Esophagus muscularis mucosa (tissue), 4 donors: Measurements from ENCODE around the gene C11orf24. TPM values are rescaled to one million over a fixed set of nuclear protein-coding genes. Genes with fewer than 3 reads are reported as not detected.

Experiments
- DNase-seq: peaks from one replicate; pipeline ENCODE4 v3.0.0-alpha.2; 2017; ENCODE audit errors: extremely low spot score
- H3K27ac ChIP-seq, 4 donors: fragments of 200-600 bp; sonication (generic); replicated peaks in 1 of 4; 1 replicate in 3 of 4; 2 replicates in 1 of 4; pipeline ENCODE4 v1.5.1; 2016 to 2019; ENCODE audit warnings: mild to moderate bottlenecking in 1 of 4
- H3K27me3 ChIP-seq, 4 donors: fragments of 200-600 bp; sonication (generic); one replicate each; pipeline versions ENCODE4 v1.5.1 to v1.6.0; 2016 to 2019
- H3K36me3 ChIP-seq, 4 donors: fragments of 200-600 bp; sonication (generic); one replicate each; pipeline ENCODE4 v1.5.1; 2016 to 2019
- H3K4me1 ChIP-seq, 4 donors: fragments of 200-600 bp; sonication (generic); one replicate each; pipeline ENCODE4 v1.5.1; 2016 to 2019
- H3K4me3 ChIP-seq, 4 donors: fragments of 200-600 bp; sonication (generic); 1 replicate in 2 of 4; 2 replicates in 2 of 4; pipeline ENCODE4 v1.5.1; 2016 to 2019; ENCODE audit warnings: mild to moderate bottlenecking in 4 of 4, moderate library complexity in 1 of 4
- H3K9me3 ChIP-seq, 4 donors: fragments of 200-600 bp; sonication (generic); 1 replicate in 3 of 4; 2 replicates in 1 of 4; pipeline ENCODE4 v1.5.1; 2016 to 2019
- EP300 ChIP-seq: sonication (generic); formaldehyde crosslinking; IDR thresholded peaks from one replicate; pipeline ENCODE4 v1.6.1; 2017; ENCODE audit warnings: antibody characterized with exemption
- POLR2A ChIP-seq: fragments of 450-650 bp; IDR thresholded peaks from one replicate; pipeline ENCODE4 v1.6.1; 2017; ENCODE audit warnings: antibody characterized with exemption, moderate library complexity, mild to moderate bottlenecking, low read depth
- POLR2AphosphoS5 ChIP-seq, 2 donors: sonication (generic); formaldehyde crosslinking; IDR thresholded peaks; one replicate each; pipeline ENCODE4 v1.6.1; 2017; ENCODE audit warnings: antibody characterized with exemption in 2 of 2
- WGBS: methylation state at CpG from one replicate; pipeline ENCODE4 v1.1.5; 2018; 5-methylcytosine and 5-hydroxymethylcytosine counted together
- intact Hi-C: fragments of 100-400 bp; cut with DNase I; formaldehyde crosslinking; loops from one replicate; pipeline ENCODE4 v1.15.1; 2023
- total RNA-seq, 4 donors: library from RNA; depleted of rRNA; stranded (reverse); fragments of >200 nt; gene quantifications; one replicate each; pipeline versions ENCODE4 v1.1.0 to v1.2.1, GENCODE V29; 2016
- TF ChIP-seq, protein P1 (sequence below), 3 experiments: fragments of 200-600 bp in 2 of 3; fragments of 450-650 bp in 1 of 3; sonication (generic) in 2 of 3; IDR thresholded peaks; one replicate each; pipeline ENCODE4 v1.5.1; 2017 to 2019; ENCODE audit warnings: antibody characterized with exemption in 3 of 3, mild to moderate bottlenecking in 2 of 3, moderate library complexity in 1 of 3

The C11orf24 gene
- total RNA-seq, 4 donors from 2014 or later = 27.0 to 41.5 (median 31.5) TPM

DNA sequence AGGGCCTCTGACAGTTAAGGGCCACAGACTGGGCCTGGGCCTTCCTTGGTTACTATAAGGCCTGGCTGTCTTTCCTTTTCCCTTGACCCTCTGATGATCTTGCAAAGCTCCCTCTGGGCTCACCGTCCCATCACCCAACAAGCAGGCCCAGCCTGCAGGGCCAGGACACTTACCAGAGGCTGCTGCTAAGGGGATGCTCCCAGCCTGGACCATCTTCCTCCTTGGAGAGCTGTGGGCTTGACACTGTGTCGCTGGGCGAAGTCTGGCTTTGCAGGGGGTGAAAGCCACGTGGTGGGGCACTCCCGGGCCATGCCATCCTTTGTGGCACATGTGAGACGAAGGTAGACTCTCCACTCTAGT, 3.9 kb downstream of the C11orf24 start:
- H3K36me3 ChIP-seq = peaks cover 35 to 49% (median 47%) of the 10 kb centered on the region in 4 donors
- 97% methylated on average over 6 of the region's 6 CpGs for WGBS
- intact Hi-C loops = no loop called here

DNA sequence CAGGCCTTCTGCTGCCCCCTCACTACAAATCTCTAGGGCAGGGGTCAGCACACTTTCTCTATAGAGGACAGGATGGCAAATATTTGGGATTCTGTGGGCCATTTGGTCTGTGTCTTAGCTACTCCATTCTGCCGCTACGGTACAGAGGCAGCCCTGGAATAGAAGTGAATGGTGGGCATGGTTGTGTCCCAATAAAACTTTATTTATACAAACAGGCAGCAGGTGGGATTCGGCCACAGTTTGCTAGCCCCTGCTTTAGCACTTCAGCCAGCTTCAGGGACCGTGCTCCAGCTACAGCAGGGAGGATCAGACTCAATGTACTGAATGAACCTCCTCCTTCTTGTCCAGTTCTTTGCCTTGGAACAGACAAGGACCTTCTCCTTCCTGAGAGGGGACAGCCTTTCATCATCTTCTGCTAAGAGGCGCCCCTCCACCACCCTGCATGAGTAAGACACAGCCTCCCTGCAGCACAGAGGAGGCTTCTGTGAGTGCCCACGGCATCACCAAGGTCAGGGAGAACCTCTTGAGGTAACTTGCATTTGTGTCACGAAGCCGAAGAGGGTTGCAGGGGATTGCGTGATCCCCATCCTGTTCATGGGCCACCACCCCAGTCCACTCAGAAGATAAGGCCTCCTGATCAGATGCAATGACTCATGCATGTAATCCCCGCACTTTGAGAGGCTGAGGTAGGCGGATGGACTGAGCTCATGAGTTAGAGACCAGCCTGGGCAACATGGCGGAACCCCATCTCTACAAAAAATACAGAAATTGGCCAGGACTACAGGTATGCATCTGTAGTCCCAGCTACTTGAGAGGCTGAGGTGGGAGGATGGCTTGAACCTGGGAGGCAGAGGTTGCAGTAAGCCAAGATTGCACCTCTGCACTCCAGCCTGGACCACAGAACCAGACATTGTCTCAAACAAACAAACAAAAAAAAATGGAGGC, 4.6 kb downstream of the C11orf24 start:
- intact Hi-C loops = no loop called here
- WGBS = 86% methylated on average over 12 of the region's 12 CpGs
- Histone ChIP-seq H3K36me3 (peaks cover 42 to 56% (median 54%) of the 10 kb centered on the region in 4 donors), H3K4me1 (peaks cover 19 to 59% (median 43%) of the 10 kb centered on the region in 4 donors), H3K4me3 (no peak overlapping the region), H3K27ac (peak overlapping the region in 3 of 4 donors; percentile 22 to 60 (median 23)), H3K27me3 (no peaks in the 10 kb centered on the region), H3K9me3 (no peaks in the 10 kb centered on the region)
- DNase-seq = no peak
- TF ChIP-seq EP300 (no peak), POLR2A (no peak), POLR2AphosphoS5 (IDR thresholded peaks at IDR 0.05) (no peak)
- TF ChIP-seq, protein P1, sequence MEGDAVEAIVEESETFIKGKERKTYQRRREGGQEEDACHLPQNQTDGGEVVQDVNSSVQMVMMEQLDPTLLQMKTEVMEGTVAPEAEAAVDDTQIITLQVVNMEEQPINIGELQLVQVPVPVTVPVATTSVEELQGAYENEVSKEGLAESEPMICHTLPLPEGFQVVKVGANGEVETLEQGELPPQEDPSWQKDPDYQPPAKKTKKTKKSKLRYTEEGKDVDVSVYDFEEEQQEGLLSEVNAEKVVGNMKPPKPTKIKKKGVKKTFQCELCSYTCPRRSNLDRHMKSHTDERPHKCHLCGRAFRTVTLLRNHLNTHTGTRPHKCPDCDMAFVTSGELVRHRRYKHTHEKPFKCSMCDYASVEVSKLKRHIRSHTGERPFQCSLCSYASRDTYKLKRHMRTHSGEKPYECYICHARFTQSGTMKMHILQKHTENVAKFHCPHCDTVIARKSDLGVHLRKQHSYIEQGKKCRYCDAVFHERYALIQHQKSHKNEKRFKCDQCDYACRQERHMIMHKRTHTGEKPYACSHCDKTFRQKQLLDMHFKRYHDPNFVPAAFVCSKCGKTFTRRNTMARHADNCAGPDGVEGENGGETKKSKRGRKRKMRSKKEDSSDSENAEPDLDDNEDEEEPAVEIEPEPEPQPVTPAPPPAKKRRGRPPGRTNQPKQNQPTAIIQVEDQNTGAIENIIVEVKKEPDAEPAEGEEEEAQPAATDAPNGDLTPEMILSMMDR (IDR thresholded peaks at IDR 0.05) = no peak

More for the DNA sequence above, 3.9 kb downstream of the C11orf24 start:
- Histone ChIP-seq H3K9me3 (no peaks in the 10 kb centered on the region), H3K27ac (no peak overlapping the region), H3K27me3 (no peaks in the 10 kb centered on the region), H3K4me3 (no peak overlapping the region), H3K4me1 (peaks cover 24 to 64% (median 49%) of the 10 kb centered on the region in 4 donors)
- TF ChIP-seq POLR2AphosphoS5 (IDR thresholded peaks at IDR 0.05) = no peak
- TF ChIP-seq, protein P1 (IDR thresholded peaks at IDR 0.05) = no peak
- no peak for TF ChIP-seq EP300
- no peak for TF ChIP-seq POLR2A
- no peak for DNase-seq

DNA sequence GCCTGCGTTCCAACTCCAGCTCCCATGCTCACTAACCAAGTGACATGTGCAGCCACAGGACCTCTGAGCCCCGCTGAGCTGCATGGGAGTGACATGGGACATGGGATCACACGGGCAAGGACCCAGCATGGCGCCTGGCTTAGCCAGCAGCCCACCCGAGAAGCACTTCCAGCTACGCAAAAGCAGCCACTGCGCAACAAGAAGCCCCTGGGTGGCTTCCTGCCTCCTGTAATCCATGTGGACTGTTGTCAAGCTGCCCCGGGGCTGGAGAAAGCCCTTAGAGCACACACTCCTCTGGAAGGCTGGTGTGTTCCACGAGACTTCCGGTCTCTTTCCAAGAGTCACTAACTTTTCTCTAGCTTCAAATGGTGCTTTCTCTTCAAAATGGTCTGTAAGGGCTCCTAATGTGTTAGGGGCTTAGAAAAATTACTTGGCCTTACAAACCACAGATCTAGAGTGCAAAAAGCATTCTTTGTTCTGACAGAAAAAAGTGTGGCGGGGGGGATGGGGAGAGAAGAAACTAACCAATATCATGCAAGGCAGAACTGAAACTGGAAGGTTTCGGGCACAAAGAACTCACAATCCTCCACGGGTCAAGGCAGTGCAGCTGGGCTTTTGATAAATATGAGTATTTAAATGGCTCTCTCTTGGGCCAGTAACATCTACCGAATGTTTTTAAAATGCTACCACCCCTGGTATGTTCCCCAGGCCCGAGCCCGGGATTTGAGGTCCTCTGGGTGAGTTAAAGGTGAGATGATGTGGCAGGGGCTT, 5.5 kb downstream of the C11orf24 start:
- Histone ChIP-seq H3K27me3 (no peaks in the 10 kb centered on the region), H3K9me3 (no peaks in the 10 kb centered on the region), H3K4me3 (no peak overlapping the region), H3K36me3 (peaks cover 51 to 65% (median 63%) of the 10 kb centered on the region in 4 donors), H3K27ac (peak overlapping the region; percentile 22 to 60 (median 40)), H3K4me1 (peaks cover 19 to 56% (median 42%) of the 10 kb centered on the region in 4 donors)
- TF ChIP-seq POLR2A = no peak
- TF ChIP-seq, protein P1 (IDR thresholded peaks at IDR 0.05) = no peak
- no peak for TF ChIP-seq EP300
- TF ChIP-seq POLR2AphosphoS5 (IDR thresholded peaks at IDR 0.05) = no peak
- WGBS = 89% methylated on average over 16 of the region's 16 CpGs
- intact Hi-C loops = no loop called here
- DNase-seq = no peak

DNA sequence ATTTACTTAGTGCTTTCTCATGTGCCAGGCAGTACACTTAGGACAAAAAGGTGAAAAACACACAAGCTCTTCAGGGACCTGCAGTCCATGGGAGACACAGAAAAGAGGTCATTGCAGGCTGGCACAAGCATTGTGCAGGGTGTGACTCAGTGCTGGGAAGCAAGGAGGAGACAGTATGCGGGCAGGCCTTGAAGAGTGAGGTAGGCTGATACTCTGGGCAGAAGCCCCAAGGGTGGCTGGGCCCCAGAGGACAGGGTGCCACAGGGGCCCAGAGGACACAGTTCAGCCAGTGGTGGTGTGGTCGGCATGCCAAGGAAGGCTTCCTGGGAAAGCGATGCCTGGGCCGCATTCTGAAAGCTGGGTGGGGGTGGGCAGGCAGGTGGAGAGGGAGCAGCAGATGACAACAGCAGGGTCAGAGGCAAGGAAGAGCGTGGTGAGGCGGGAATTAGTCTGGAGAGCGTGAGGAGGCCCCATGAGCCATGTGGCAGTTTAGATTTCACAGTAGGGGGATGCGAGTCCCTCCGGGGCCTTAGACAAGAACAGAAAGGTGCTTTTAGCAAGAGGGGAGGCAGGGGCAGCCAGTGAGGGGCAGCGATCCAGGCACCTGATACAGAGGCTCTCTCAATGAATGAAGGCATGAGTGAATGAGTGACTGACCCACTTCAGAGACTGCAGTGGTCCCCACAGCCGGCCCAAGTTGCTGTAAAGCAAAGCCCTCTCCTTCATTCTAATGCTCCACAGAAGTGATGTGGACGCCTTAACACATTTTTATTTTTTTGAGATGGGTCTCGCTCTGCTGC, 6.8 kb downstream of the C11orf24 start:
- intact Hi-C loops = no loop called here
- Histone ChIP-seq H3K27ac (no peak overlapping the region), H3K4me1 (peaks cover 8 to 43% (median 28%) of the 10 kb centered on the region in 4 donors), H3K4me3 (no peak overlapping the region), H3K36me3 (peaks cover 53 to 76% (median 73%) of the 10 kb centered on the region in 4 donors), H3K9me3 (no peaks in the 10 kb centered on the region), H3K27me3 (no peaks in the 10 kb centered on the region)
- no peak for TF ChIP-seq POLR2A
- TF ChIP-seq EP300 = no peak
- no peak for DNase-seq
- 89% methylated on average over 13 of the region's 13 CpGs for WGBS
